ENCODE measurements around the gene TKT.
"Not testable (repeated sequence)": the region's sequence is repeated elsewhere in the genome, so short reads cannot be mapped to it uniquely, and the experiment has no call there.

The TKT gene

GRCh38 chr3:53255775-53256703 is at the start of gene TKT:
TKT (minus strand) TSS chr3:53256022; CDS start chr3:53255942, 80 bp downstream.
- peak; percentile 91 for DNase-seq (ENCODE audit: low read depth)

GRCh38 chr3:53303957-53304356 is 48.1 kb upstream of the TKT start:
- DNase-seq (ENCODE audit: low read depth): peak; percentile 42

GRCh38 chr3:53303549-53303948 is 47.7 kb upstream of the TKT start:
- DNase-seq (ENCODE audit: low read depth): no peak

- DNase-seq (ENCODE audit: low read depth): no peak
These were observed 45.0 kb upstream of the TKT start for GRCh38 chr3:53300826-53301225.

DNA sequence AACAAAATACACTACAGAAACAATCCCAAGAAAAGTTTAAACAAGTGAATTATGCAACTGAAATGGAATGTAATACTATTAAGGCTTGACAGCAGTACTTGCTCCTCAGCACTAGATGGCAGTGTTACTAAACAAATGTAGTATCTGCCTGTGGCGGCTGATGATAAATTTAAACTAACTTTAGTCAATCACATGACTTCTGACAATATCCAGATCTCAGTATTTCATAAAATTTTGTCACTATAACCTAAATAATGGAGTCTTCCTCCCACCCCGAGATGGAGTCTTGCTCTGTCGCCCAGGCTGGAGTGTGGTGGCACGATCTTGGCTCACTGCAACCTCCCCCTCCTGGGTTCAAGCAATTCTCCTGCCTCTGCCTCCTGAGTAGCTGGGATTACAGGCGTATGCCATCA is 43.8 kb upstream of the TKT start:
- peak; percentile 68 for DNase-seq (ENCODE audit: low read depth)

DNA sequence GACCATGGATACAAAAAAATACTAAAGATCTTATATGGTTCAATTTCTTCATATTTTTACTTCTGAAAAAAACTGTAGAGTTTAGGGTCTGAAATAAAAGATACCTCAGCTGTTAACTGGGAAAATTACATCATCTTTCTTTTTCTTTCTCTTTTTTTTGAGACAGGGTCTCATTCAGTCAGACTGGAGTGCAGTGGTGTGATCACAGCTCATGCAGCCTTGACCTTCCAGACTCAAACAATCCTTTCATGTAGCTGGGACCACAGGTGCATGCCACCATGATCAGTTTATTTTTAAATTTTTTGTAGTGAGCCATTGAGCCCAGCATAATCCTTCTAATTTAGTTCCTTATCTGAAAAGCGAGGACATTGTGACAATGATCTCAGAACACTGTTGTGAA is 39.6 kb upstream of the TKT start:
- DNase-seq (ENCODE audit: low read depth): no peak

GRCh38 chr3:53293867-53294266 is 38.0 kb upstream of the TKT start:
- DNase-seq (ENCODE audit: low read depth): no peak

DNA sequence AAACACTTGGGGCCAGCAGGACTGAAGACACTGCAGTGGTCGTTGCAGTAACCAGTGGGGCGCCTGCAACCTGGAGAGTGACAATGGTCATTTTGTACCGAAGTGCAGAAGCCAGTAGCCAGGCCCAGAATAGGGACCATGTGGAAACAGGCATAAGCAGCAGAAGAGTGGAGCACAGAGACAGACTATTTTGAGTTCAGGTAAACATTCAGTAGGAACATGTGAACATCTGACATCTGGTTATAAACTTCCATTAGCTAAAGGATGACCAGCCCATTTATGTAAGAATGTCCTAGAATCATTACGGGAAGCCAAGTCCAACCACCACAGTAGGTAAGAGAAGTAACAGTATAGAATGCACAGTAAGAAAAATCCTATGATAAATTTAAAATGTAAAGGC is 32.4 kb upstream of the TKT start:
- no peak for DNase-seq (ENCODE audit: low read depth)

DNA sequence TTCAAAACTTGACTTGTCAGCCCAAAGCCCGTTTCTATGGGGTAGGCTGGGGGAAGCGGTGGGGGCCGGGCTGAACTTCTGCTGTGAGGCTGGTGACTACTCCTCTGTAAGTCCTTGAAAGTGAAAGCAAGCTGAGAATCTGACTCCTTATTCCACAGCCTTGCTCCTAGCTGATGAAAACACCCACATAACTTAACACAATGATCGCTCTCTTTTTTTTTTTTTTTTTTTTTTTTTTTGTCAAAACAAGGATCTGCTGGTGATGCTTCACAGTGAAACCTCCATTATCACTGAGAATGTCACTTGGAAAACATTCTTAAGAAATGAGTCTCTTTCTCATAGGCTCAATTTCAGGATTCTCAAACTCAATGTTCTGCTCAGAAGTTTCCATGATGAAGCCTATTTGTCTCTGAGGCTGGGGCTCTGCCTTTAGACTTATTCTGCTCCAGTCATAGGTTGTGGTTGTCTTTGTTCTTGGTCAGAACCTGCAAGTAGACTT is 31.4 kb upstream of the TKT start:
- peak; percentile 79 for DNase-seq (ENCODE audit: low read depth)

DNA sequence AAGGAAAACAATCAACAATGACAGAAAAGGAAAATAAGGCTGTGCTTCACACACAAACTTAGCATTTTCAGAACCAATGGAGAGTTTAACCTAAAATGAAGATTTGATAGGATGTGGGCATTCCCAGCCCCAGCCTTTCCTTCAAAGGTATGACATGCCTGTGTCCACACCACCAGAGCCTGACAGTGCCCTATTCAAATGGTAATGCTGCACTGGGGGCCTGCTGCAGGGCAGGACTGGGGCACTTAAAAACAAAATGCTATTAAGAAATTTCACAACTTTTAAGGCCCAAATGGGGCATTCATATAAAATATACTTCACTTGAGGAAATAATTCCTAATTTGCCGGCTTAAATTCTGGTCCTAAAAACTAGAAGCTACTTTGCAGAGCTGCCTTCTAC is 30.9 kb upstream of the TKT start:
- DNase-seq (ENCODE audit: low read depth): no peak

DNA sequence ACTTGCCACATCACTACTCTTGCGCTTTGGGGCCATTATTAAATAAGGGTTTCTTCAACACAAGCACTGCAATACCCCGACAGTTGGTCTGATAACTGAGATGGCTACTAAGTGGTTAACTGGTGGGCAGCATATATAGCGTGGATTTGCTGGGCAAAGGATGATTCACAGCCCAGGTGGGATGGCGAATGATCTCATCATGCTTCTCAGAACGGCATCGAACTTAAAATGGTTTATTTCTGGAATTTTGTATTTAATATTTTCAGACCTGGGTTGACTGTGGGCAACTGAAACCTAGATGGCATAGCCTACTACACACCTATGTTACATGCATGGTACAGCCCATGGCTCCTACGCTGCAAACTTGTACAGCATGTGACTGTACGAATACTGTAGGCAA is 26.8 kb upstream of the TKT start:
- DNase-seq (ENCODE audit: low read depth): no peak

DNA sequence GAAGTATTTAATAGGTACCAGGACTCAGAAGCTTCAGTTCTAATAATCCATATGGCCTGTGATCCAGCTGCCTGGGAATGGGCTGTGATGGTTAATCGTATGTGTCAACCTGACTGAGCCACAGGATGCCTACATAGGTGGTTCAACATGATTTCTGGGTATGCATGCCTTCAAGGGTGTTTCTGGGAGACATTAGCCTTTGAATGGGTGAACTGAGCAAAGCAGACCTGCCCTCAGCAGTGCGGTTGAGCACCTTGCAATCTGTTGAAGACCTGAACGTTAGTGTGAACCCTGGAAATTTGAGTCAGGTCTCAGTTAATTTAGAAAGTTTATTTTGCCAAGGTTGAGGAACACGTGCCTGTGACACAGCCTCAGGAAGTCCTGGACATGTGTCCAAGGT is 22.8 kb upstream of the TKT start:
- no peak for DNase-seq (ENCODE audit: low read depth)

- no peak for DNase-seq (ENCODE audit: low read depth)
These were observed 19.2 kb upstream of the TKT start for GRCh38 chr3:53274938-53275605.

- DNase-seq (ENCODE audit: low read depth): no peak
These were observed 17.4 kb upstream of the TKT start for GRCh38 chr3:53273146-53273670.

DNA sequence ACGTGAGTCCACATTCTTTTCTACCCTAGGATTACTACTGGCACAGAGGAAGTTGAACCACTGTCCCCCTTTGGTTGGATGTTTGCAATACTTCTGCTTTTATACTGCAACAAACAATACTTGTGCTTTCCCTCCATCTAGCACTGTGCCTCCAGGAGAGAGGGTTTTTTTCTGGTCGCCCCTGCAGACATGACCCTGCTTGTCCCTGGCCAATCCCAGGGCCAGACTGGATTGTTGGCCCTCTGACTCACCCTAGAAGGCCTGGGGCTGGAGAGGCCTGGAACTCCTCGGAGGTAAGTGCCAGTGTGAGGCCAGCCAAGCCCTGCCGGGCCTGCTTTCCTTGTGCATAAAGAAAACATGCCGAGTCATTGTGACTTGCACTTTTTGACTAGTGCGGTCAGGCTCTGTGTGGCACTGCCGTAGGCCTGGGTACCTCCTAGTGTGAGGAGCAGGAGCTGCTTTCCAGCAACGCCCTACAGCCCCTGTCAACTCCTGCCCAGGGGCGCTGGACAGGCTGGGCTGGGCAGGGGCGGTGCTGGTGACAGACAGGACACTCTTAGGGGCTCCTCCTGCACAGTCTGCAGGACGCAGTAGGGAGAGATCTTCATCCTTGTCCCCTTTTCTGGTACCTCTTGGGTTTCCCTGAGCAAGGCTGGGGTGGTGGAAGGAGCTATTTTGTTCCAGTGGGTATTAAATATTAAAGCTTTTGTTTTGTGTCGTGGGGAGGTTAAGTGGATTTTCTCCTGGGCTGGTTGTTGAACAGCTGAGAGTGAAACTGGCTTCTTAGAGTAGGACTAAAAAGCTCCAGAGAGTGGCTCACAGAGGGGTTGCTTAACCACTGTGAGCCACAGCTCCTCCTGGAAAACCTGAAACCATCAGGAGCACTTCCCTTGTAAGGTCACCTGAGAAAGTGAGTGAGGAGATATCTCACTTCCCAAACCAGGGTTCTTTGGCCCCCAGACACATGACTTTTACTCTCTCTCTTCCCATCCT is 14.4 kb upstream of the TKT start:
- DNase-seq (ENCODE audit: low read depth): peak; percentile 97

DNA sequence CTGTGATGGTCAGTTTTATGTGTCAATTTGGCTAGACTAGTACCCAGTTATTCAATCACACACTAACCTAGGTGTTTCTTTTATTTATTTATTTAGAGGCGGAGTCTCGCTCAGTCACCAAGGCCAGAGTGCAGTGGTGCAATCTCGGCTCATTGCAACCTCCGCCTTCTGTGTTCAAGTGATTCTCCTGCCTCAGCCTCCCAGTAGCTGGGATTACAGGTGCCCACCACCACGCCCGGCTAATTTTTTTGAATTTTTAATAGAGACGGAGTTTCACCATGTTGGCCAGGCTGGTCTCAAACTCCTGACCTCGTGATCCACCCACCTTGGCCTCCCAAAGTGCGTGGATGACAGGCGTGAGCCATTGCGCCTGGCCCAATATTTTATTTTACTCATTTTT is 13.4 kb upstream of the TKT start:
- DNase-seq (ENCODE audit: low read depth): not testable (repeated sequence)

DNA sequence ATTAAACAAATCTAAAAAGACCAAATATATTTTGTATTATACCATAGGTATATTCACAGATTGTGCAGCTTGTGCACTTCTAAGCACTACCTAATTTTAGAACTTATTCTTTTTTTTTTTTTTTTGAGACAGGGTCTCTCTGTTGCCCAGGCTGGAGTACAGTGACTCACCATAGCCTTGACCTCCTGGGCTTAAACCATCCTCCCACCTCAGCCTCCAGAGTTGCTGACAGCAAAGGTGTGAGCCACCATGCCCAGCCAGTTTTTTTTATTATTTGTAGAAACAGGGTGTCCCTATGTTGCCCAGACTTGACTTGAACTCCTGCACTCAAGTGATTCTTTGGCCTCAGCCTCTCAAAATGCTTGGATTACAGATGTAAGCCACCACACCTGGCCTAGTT is 11.9 kb upstream of the TKT start:
- no peak for DNase-seq (ENCODE audit: low read depth)

DNA sequence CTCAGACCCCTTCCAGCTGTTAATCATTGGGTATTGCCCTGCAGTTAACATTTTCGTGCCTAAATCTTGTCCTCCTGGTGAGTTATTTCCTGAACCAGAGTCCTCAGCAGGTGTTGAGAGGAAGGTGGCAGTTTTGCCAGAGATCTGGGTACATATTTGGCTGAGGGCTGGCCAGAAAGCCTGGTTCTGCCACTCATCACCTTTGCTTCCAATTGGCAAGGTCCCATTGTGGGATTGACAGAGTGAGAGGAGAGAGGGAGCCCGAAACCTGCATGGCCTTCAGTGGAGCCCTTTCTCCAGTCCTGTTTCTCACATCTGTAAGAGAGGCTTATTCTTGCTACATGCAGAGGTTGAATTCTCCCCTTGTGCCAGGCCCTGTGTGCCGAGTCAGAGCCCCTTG is 8.9 kb upstream of the TKT start:
- no peak for DNase-seq (ENCODE audit: low read depth)

GRCh38 chr3:53263907-53264306 is 8.1 kb upstream of the TKT start:
- DNase-seq (ENCODE audit: low read depth): no peak

- DNase-seq (ENCODE audit: low read depth): no peak
These were observed 5.9 kb upstream of the TKT start for GRCh38 chr3:53261712-53262111.

- no peak for DNase-seq (ENCODE audit: low read depth)
These were observed 4.5 kb upstream of the TKT start for GRCh38 chr3:53260286-53260785.
